Stimulated activated naive CD8-positive, alpha-beta T cell treated with anti-CD3 and anti-CD28 coated beads, Interleukin-15, Interleukin-2, amounts not matched to agents 100 ng/mL and 50 ng/mL, for 24 hours (primary cell): ENCODE measurements around the gene ZBTB20.
"Not testable (repeated sequence)": the region's sequence is repeated elsewhere in the genome, so short reads cannot be mapped to it uniquely, and the experiment has no call there.

ENCODE experiments used
- H3K27ac Mint-ChIP-seq: one replicate; pipeline ENCODE4 v1.8.0; 2021; ENCODE audit warnings: mild to moderate bottlenecking, mixed read lengths
- H3K27me3 Mint-ChIP-seq: one replicate; pipeline ENCODE4 v1.8.0; 2021; ENCODE audit warnings: mixed read lengths
- H3K36me3 Mint-ChIP-seq: one replicate; pipeline ENCODE4 v1.8.0; 2021; ENCODE audit warnings: low read depth, mixed read lengths
- H3K4me1 Mint-ChIP-seq: one replicate; pipeline ENCODE4 v1.8.0; 2021; ENCODE audit warnings: low read depth, mixed read lengths
- H3K4me3 Mint-ChIP-seq: one replicate; pipeline ENCODE4 v1.8.0; 2021; ENCODE audit warnings: mild to moderate bottlenecking, mixed read lengths
- H3K9me3 Mint-ChIP-seq: one replicate; pipeline ENCODE4 v1.8.0; 2021; ENCODE audit warnings: mixed read lengths

ZBTB20 gene

DNA sequence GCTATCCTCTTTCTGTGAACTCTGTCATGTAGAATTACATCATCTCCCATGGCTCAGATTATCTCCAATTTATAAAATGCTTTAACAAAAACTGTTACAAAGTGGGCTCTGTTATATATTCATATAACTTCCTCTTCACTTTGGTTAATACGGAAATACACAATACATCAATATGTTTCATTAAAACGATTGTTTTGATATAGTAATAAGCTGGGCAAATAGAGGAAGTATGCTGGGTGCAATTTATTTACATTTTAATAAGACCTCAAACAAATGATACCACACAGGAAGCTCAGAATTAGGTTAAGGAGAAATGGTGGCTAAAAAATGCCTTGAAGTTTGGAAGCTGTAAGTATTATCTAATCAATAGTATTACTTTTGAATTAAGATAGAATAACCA lies 331.0 kb downstream of the ZBTB20 start:
- H3K27ac Mint-ChIP-seq, result no peak overlapping the region
- H3K4me3 Mint-ChIP-seq, result no peak overlapping the region
- H3K4me1 Mint-ChIP-seq, result no peaks in the 10 kb centered on the region
- no peaks in the 10 kb centered on the region for H3K27me3 Mint-ChIP-seq
- H3K9me3 Mint-ChIP-seq, result no peaks in the 10 kb centered on the region
- H3K36me3 Mint-ChIP-seq, result no peaks in the 10 kb centered on the region

DNA sequence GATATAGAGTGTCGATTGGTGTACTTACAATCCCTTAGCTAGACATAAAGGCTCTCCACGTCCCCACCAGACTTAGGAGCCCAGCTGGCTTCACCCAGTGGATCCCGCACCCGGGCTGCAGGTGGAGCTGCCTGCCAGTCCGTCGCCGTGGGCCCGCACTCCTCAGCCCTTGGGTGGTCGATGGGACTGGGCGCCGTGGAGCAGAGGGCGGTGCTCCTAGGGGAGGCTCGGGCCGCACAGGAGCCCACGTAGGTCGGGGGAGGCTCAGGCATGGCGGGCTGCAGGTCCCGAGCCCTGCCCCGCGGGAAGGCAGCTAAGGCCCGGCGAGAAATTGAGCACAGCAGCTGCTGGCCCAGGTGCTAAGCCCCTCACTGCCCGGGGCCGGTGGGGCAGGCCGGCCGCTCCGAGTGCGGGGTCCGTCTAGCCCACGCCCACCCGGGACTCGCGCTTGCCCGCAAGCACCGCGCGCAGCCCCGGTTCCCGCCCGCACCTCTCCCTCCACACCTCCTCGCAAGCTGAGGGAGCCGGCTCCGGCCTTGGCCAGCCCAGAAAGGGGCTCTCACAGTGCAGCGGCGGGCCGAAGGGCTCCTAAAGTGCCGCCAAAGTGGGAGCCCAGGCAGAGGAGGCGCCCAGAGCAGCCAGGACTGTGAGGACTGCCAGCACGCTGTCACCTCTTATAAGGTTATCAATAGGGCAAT lies 334.4 kb downstream of the ZBTB20 start:
- Mint-ChIP-seq H3K4me1 (peaks cover 11% of the 10 kb centered on the region), H3K36me3 (peaks cover 10% of the 10 kb centered on the region)
- not testable (repeated sequence) for H3K27ac Mint-ChIP-seq, H3K27me3 Mint-ChIP-seq, H3K4me3 Mint-ChIP-seq, H3K9me3 Mint-ChIP-seq

DNA sequence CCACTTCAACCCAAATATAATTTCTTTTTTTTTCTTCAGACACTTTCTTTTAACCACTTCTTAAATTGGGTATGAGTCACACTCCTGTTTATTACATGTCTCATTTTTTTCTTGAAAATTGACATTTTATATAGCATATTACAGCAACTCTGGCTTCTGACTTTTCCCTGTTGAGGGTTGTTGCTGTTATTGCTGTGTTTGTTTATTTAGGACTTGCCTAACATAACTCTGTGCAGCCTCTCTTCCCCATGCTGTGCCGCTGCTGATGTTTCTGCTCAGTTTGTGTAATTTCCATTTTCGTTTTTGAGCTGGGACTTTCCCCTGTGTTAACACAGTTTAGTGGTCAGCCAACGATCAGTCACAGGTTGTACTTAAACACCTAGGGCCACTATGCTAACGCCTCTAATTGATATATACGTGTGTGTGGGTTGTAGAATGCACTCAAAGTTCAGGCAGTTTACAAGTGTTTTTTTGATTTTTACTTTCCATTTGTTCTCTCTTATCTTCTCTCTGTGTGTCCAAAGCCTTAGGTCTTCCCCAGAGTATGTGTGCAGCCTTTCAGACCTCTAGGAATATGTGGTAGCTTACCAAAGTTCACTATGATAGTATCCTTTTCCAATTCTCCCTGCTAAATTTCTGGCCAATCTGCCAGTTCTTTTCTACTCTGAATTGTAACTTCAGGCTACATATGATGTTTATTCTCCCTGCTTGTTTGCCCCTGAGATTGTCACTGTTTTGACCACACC lies 337.2 kb downstream of the ZBTB20 start:
- Mint-ChIP-seq H3K4me3 (peak overlapping the region; percentile 58), H3K36me3 (peaks cover 10% of the 10 kb centered on the region), H3K9me3 (peaks cover 3% of the 10 kb centered on the region), H3K27me3 (no peaks in the 10 kb centered on the region), H3K4me1 (peaks cover 11% of the 10 kb centered on the region), H3K27ac (peak overlapping the region; percentile 36)

DNA sequence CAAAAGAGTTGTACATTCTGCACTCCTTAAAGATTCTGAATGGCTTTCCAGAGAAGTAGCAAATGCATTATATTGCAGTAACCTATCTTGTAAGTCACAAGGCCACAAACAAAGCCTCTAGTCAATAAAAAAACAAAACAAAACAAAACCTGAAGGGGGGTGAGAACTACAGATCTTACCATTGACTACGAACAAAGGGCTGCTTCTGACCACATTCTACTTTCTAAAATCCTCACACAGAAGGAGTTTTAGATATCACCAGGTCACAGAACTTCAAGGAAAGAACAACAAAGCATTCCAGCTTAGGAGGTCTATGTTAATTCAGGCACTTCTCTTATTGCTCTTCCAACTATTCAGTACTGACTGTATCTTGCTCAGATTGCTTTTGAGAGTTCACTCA lies 343.0 kb downstream of the ZBTB20 start:
- H3K4me1 Mint-ChIP-seq, result peaks cover 10% of the 10 kb centered on the region
- H3K27ac Mint-ChIP-seq, result no peak overlapping the region
- H3K4me3 Mint-ChIP-seq, result no peak overlapping the region
- peaks cover 15% of the 10 kb centered on the region for H3K36me3 Mint-ChIP-seq
- no peaks in the 10 kb centered on the region for H3K9me3 Mint-ChIP-seq
- H3K27me3 Mint-ChIP-seq, result no peaks in the 10 kb centered on the region

DNA sequence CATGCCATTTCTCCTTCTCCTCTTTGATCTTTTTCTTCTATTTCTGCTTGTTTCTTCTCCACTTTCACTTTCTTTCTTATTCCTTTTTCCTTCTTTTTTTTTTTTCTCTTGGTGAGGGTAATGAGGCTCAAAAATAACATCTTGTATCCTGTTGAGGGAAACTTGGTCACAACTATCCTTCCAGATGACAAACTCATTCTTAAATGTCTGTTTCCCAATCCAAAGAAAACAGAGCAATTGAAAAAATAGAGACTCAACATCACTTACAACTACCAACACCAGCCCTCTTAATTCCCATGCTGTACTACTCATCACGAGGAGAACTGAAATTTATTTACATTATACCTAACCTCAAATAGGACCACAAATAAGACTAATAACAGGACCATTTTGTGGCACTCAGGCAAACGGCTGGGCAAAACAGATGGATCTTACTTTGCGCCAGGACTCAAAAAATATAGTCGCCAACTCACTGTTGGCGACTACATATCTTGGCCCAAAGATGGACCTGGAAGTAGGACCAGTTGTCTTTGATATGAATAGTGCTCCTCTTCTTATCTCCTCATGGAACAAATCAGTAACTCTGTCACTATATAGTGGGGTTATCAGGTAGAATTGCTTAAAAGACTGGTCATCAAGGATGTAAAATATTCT lies 343.9 kb downstream of the ZBTB20 start:
- Mint-ChIP-seq H3K4me1 (peaks cover 10% of the 10 kb centered on the region), H3K27me3 (no peaks in the 10 kb centered on the region), H3K27ac (no peak overlapping the region), H3K4me3 (no peak overlapping the region), H3K9me3 (no peaks in the 10 kb centered on the region), H3K36me3 (peaks cover 15% of the 10 kb centered on the region)

DNA sequence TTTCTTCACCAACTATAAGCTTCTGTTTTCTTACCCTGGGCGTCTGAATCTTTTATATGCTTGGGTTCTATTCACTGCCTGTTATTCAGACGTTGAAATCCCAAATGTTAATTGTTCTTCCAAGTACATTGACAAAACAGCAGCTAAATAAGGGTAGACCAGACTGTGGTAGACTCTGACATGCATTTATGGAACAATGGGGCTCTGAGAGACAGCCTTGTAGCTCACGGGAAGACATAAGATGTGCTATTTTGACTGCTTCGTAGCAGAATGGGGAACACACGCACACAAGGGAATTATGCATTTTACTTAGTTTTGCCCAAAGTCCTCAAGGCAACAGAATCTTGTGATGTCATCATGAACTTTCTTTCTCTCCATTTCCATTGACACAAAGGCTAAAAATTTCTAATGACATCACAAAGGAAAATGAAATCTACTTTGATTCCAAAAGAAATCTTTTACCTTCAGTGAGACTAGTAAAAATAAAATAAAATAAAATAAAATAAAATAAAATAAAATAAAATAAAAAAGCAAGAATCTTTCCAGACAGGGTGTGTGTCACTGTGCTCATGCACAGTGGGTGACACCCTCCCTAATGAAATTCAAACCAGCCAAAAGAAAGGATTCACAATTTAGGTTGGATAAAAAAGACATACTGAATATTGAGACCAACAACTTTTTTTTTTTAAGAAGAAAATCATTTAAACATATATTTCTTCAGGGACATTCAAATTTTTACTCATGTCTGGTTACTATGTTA lies 346.6 kb downstream of the ZBTB20 start:
- Mint-ChIP-seq H3K36me3 (peaks cover 20% of the 10 kb centered on the region), H3K4me3 (no peak overlapping the region), H3K9me3 (no peaks in the 10 kb centered on the region), H3K4me1 (peaks cover 10% of the 10 kb centered on the region), H3K27me3 (no peaks in the 10 kb centered on the region), H3K27ac (no peak overlapping the region)

DNA sequence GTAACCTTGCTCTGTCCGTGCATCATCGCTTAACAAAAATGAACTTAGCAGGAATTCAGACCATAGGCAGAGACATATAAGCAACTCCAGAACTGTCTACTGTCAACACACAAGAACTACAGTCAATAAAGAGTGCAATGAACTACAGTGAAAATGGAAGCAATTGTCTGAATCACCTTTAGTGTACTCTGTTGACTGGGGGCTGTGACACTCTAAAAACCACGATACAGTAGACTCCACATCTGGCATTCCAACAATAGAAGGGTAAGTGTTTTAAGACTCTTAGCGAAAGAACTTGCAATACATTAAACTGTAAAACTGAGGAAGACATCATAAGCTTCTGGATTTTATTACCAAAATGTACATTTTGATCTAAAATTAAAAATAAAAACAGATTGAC lies 347.3 kb downstream of the ZBTB20 start:
- peaks cover 25% of the 10 kb centered on the region for H3K36me3 Mint-ChIP-seq
- no peaks in the 10 kb centered on the region for H3K9me3 Mint-ChIP-seq
- no peak overlapping the region for H3K4me3 Mint-ChIP-seq
- H3K27me3 Mint-ChIP-seq, result no peaks in the 10 kb centered on the region
- H3K4me1 Mint-ChIP-seq, result peaks cover 10% of the 10 kb centered on the region
- no peak overlapping the region for H3K27ac Mint-ChIP-seq

DNA sequence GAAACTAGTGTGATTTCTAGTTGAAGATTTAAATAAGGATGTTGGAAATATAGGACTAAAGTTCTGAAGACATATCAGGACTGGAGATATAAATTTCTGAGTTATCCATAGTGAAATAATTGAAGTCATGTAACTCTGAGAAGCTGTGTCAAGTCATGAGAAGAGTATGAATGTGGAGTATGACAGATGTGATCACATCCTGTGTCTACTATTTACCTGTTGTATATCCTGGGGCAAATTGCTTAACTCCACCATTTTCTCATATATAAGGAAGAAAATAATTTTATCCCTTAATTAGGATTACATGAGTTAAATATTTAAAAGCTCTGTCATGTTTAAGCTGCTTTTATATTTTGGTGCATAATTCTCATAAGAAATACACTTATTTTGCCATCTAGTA lies 350.3 kb downstream of the ZBTB20 start:
- H3K4me3 Mint-ChIP-seq, result no peak overlapping the region
- H3K36me3 Mint-ChIP-seq, result peaks cover 25% of the 10 kb centered on the region
- no peak overlapping the region for H3K27ac Mint-ChIP-seq
- peaks cover 1% of the 10 kb centered on the region for H3K4me1 Mint-ChIP-seq
- H3K9me3 Mint-ChIP-seq, result no peaks in the 10 kb centered on the region
- no peaks in the 10 kb centered on the region for H3K27me3 Mint-ChIP-seq

DNA sequence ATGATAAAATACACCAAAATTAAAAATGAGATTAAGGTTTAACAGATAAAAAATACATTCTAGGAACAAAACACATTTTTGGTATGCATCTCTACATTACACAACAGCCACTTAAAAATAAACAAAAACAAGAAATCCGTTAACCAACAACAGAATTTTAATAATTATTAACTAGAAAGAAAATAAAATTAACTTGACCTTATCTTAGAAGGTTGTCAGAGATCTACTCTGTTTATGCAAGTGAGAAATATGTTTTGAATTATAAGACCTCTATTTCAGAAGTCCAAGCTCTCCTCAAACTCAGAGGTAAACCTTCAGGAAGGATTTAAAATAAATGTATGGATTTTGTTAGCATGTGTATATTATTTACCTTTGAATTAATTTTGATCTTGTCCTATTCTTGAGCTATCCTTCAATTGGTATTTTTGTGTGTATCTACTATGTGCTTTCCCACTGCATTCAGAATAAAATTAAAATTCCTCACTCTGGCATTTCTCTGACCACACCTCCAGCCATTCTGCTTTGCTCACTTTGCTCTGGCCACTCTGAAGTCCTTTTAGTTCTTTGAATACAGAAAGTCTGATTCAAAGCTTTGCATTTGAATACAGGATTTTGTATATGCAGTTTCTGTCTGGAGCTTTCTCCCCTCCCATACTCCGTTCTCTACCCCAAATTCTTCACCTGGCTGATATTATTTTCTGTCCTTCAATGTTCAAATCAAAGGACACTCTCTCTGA lies 352.0 kb downstream of the ZBTB20 start:
- peaks cover 21% of the 10 kb centered on the region for H3K36me3 Mint-ChIP-seq
- no peaks in the 10 kb centered on the region for H3K9me3 Mint-ChIP-seq
- H3K4me3 Mint-ChIP-seq, result no peak overlapping the region
- H3K4me1 Mint-ChIP-seq, result peaks cover 14% of the 10 kb centered on the region
- H3K27ac Mint-ChIP-seq, result no peak overlapping the region
- H3K27me3 Mint-ChIP-seq, result no peaks in the 10 kb centered on the region

DNA sequence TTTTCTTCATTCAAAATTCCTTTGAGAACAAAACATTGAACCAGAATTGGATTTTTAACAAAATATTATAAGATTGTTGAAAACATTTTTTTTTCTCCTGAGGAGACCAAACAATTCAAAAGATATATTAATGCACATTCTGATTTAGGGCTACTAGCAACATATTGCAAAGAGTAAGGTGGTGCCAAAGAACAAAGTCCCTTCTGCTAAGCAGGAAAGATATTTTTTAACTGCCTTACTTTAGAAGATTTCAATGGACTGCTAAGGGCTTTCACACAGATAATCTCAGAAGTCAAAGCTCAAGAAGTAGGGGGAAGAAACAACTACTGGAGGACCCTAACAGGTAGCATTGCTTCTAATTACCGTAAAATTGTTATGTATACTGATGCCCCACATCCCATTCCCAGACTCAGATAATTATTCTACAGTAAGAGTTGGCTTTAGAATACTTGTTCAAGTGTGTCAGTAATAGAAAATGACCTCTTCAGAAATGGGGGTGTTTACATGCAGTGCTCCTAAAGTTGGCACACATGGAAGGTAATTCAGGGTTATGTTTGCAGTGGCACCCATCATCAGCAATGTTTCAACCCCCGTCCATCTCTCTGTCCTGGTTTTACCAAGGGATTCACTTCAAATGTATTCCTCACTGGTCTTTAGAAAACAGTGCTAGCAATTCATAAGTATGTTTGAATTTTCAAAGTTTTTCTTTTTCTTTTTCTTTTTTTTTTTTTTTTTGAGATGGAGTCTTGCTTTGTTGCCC lies 354.7 kb downstream of the ZBTB20 start:
- Mint-ChIP-seq H3K27me3 (no peaks in the 10 kb centered on the region), H3K9me3 (peaks cover 8% of the 10 kb centered on the region), H3K4me3 (no peak overlapping the region), H3K27ac (no peak overlapping the region), H3K4me1 (peaks cover 18% of the 10 kb centered on the region), H3K36me3 (peaks cover 15% of the 10 kb centered on the region)

DNA sequence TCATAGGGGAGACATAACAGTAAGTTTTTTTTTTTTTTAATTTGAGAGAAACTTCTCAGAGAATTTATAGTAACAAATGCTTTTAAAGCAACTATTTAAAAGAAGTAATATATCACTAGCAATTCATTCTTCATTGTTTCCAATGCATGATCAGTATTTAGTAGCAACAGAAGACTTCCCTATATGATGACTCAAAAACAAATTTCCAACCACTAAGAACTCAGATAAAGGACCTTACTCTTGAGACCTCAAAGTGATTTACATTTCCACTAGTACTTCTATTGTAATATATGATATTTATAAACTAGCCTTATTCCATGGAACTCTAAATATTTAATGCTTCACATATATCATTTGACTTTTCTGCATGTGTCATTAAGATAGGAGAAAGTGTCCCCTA lies 356.3 kb downstream of the ZBTB20 start:
- Mint-ChIP-seq H3K36me3 (peaks cover 11% of the 10 kb centered on the region), H3K4me3 (no peak overlapping the region), H3K4me1 (peaks cover 18% of the 10 kb centered on the region), H3K27ac (no peak overlapping the region), H3K9me3 (peaks cover 8% of the 10 kb centered on the region), H3K27me3 (no peaks in the 10 kb centered on the region)

DNA sequence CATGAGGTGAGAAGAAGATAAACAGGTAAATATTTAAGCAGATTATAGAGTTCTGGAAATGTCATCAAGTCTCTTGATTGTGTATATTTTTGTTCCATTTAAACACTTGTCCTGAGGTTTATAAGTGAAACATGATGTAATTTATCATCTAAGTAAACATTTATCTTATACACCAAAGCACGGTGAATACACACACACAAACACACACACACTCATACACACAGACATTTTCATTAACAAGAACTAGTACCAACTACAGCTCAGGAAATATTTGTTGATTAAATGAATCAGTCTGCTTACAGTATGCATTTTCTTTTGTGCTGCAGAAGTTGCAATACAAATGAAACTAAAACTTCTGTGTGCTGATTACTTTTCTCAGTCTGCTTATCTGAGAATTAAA lies 357.3 kb downstream of the ZBTB20 start:
- Mint-ChIP-seq H3K36me3 (peaks cover 6% of the 10 kb centered on the region), H3K27ac (no peak overlapping the region), H3K4me3 (no peak overlapping the region), H3K9me3 (peaks cover 8% of the 10 kb centered on the region), H3K4me1 (peaks cover 18% of the 10 kb centered on the region), H3K27me3 (no peaks in the 10 kb centered on the region)

DNA sequence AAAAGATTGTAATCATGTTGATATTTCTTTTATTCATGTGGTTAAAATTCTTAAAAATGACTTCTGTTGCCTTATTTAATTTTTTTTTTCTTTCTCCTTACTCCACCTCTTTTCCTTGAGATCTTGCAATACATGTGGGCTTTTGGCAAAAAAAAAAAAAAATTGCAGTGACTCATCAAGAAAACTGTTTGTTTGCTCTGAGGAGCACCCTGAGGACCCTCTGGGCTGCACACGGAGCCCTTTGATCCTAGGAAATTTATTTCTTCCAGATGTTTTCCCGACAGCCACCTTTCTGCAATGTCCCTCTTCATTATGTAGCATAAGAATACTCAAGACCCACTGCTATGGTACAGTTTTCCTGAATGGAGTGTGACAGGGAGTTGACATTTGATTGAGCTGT lies 371.7 kb downstream of the ZBTB20 start:
- Mint-ChIP-seq H3K36me3 (peaks cover 41% of the 10 kb centered on the region), H3K9me3 (peaks cover 29% of the 10 kb centered on the region), H3K27me3 (no peaks in the 10 kb centered on the region), H3K27ac (no peak overlapping the region), H3K4me3 (no peak overlapping the region), H3K4me1 (no peaks in the 10 kb centered on the region)

DNA sequence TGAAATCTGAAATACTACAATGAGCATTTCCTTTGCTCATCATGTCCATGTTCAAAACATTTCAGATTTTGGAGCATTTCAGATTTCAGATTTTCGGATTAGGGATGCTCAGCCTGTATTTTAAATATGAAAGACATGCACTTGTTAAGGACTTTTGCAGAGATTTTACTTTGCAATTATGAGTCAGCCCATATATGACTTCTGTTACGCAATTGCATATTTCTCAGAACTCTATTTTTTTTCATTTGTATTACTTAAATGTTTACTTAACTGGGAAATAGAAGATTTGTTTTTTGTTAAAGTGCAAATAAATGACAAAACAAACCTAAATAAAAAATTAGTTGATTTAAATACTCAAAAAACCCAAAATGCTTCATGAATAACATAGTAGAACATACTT lies 376.2 kb downstream of the ZBTB20 start:
- Mint-ChIP-seq H3K4me1 (no peaks in the 10 kb centered on the region), H3K27ac (no peak overlapping the region), H3K27me3 (no peaks in the 10 kb centered on the region), H3K9me3 (peaks cover 23% of the 10 kb centered on the region), H3K36me3 (peaks cover 32% of the 10 kb centered on the region), H3K4me3 (no peak overlapping the region)
